ENCODE data around the gene PHTF2.

- TF ChIP-seq EP300 (IDR thresholded peaks at IDR 0.05; ENCODE audit: low read depth) = no peak
- TF ChIP-seq POLR2AphosphoS5 (IDR thresholded peaks at IDR 0.05) = no peak
Measured at GRCh38 chr7:77859343-77859742, 60.8 kb downstream of the PHTF2 start.

All from transverse colon (tissue), 3 donors.